Measurements from ENCODE around the gene BICD2. TPM values are rescaled to one million over a fixed set of nuclear protein-coding genes. Genes with fewer than 3 reads are reported as not detected.

The BICD2 gene
- total and polyA plus RNA-seq, 2 of the 13 experiments (the other 11 are each of a cell fraction or from before 2014, with no cell fraction given): 5.1 to 17.4 TPM

- TF ChIP-seq, protein P1, sequence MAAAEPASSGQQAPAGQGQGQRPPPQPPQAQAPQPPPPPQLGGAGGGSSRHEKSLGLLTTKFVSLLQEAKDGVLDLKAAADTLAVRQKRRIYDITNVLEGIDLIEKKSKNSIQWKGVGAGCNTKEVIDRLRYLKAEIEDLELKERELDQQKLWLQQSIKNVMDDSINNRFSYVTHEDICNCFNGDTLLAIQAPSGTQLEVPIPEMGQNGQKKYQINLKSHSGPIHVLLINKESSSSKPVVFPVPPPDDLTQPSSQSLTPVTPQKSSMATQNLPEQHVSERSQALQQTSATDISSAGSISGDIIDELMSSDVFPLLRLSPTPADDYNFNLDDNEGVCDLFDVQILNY (CRISPR knock-in tag; conservative IDR thresholded peaks at IDR 0.05): no peak
- no peak for TF ChIP-seq SNAPC4 (CRISPR knock-in tag; IDR thresholded peaks at IDR 0.05)
- no peak for TF ChIP-seq ZHX2 (IDR thresholded peaks at IDR 0.05; ENCODE audit: low read depth)
- TF ChIP-seq ZHX2 (CRISPR knock-in tag; IDR thresholded peaks at IDR 0.05; ENCODE audit: borderline replicate concordance): no peak
- no peak for TF ChIP-seq LCORL (IDR thresholded peaks at IDR 0.05)
- no peak for TF ChIP-seq LCORL (CRISPR knock-in tag; IDR thresholded peaks at IDR 0.05)
- TF ChIP-seq NFYB (CRISPR knock-in tag; IDR thresholded peaks at IDR 0.05): no peak
- TF ChIP-seq, protein P2, sequence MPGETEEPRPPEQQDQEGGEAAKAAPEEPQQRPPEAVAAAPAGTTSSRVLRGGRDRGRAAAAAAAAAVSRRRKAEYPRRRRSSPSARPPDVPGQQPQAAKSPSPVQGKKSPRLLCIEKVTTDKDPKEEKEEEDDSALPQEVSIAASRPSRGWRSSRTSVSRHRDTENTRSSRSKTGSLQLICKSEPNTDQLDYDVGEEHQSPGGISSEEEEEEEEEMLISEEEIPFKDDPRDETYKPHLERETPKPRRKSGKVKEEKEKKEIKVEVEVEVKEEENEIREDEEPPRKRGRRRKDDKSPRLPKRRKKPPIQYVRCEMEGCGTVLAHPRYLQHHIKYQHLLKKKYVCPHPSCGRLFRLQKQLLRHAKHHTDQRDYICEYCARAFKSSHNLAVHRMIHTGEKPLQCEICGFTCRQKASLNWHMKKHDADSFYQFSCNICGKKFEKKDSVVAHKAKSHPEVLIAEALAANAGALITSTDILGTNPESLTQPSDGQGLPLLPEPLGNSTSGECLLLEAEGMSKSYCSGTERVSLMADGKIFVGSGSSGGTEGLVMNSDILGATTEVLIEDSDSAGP (CRISPR knock-in tag; IDR thresholded peaks at IDR 0.05; ENCODE audit: borderline replicate concordance): 0 out of 2 replicates have a peak, but pooled peaks have one; percentile 21
- TF ChIP-seq HNRNPL (IDR thresholded peaks at IDR 0.05; ENCODE audit: low read depth, low read length): no peak
Observed at GRCh38 chr9:92706218-92706940, 58.3 kb downstream of the BICD2 start (continued).

All from HepG2 (cell line).